ENCODE data around the gene ADAM11.
A peak's percentile ranks its signal among the peaks of the same experiment; 100 is the strongest.

DNA sequence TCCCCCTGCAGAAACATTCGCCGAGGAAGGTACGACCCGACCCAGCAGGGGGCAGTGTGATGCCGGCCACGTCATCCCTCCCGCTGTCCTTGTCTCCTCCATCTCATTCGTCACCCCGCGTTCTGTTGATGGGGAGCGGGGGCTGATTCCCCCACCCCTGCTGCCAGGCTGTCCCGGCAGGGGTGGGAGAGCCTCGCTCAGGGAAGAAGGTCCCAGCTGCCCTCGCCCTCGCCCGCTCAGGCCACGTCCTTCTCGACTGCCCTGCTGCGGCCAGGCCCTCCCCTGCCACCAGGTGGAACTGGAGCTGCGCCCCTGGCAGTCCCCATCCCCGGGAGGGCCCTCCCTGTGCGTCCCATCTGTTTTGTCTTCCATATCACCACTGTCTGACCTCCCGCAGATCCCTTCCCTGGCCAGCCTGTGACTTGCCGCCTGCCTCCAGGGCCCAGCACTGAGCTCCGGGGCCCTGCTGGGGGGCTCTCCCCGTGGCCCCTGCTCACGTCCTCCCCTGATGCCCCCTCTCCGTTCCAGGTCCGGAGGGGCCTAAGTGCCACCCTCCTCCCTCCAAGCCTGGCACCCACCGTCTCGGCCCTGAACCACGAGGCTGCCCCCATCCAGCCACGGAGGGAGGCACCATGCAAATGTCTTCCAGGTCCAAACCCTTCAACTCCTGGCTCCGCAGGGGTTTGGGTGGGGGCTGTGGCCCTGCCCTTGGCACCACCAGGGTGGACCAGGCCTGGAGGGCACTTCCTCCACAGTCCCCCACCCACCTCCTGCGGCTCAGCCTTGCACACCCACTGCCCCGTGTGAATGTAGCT is 20.6 kb downstream of the ADAM11 start:
- TF ChIP-seq, protein P1, sequence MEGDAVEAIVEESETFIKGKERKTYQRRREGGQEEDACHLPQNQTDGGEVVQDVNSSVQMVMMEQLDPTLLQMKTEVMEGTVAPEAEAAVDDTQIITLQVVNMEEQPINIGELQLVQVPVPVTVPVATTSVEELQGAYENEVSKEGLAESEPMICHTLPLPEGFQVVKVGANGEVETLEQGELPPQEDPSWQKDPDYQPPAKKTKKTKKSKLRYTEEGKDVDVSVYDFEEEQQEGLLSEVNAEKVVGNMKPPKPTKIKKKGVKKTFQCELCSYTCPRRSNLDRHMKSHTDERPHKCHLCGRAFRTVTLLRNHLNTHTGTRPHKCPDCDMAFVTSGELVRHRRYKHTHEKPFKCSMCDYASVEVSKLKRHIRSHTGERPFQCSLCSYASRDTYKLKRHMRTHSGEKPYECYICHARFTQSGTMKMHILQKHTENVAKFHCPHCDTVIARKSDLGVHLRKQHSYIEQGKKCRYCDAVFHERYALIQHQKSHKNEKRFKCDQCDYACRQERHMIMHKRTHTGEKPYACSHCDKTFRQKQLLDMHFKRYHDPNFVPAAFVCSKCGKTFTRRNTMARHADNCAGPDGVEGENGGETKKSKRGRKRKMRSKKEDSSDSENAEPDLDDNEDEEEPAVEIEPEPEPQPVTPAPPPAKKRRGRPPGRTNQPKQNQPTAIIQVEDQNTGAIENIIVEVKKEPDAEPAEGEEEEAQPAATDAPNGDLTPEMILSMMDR (IDR thresholded peaks at IDR 0.05; ENCODE audit: insufficient read depth, low read length, poor library complexity, severe bottlenecking): peak; percentile 72
- no peak for TF ChIP-seq EZH2phosphoT487 (conservative IDR thresholded peaks at IDR 0.05; ENCODE audit: low read length)
